ENCODE data around the gene CALD1. TPM values are rescaled to one million over a fixed set of nuclear protein-coding genes. Genes with fewer than 3 reads are reported as not detected.

Gene CALD1
- total RNA-seq, 1 donor from 2014 or later: 95.4 TPM

- no peaks in the 10 kb centered on the region for H3K27me3 Mint-ChIP-seq
- H3K9me3 Mint-ChIP-seq (ENCODE audit: low read depth): no peaks in the 10 kb centered on the region
- H3K27ac Mint-ChIP-seq: no peak overlapping the region
- TF ChIP-seq CTCF (IDR thresholded peaks at IDR 0.05; ENCODE audit: unreplicated experiment): no peak
- H3K36me3 Mint-ChIP-seq (ENCODE audit: insufficient read depth): no peaks in the 10 kb centered on the region
- no peak overlapping the region for H3K4me3 Mint-ChIP-seq (ENCODE audit: low read depth)
- no peak for DNase-seq (ENCODE audit: low spot score, unreplicated experiment)
- H3K4me1 Mint-ChIP-seq (ENCODE audit: low read depth): peaks cover 30% of the 10 kb centered on the region
These were observed 2.7 kb downstream of the CALD1 start for GRCh38 chr7:134782121-134782623.

GRCh38 chr7:134783294-134784069, 4.0 kb downstream of the CALD1 start:
- H3K4me1 Mint-ChIP-seq (ENCODE audit: low read depth): peaks cover 28% of the 10 kb centered on the region
- H3K27ac Mint-ChIP-seq: no peak overlapping the region
- no peaks in the 10 kb centered on the region for H3K36me3 Mint-ChIP-seq (ENCODE audit: insufficient read depth)
- no peak for TF ChIP-seq CTCF (IDR thresholded peaks at IDR 0.05; ENCODE audit: unreplicated experiment)
- no peaks in the 10 kb centered on the region for H3K9me3 Mint-ChIP-seq (ENCODE audit: low read depth)
- no peaks in the 10 kb centered on the region for H3K27me3 Mint-ChIP-seq
- no peak for DNase-seq (ENCODE audit: low spot score, unreplicated experiment)
- no peak overlapping the region for H3K4me3 Mint-ChIP-seq (ENCODE audit: low read depth)

GRCh38 chr7:134784251-134785049, 5.0 kb downstream of the CALD1 start:
- no peaks in the 10 kb centered on the region for H3K36me3 Mint-ChIP-seq (ENCODE audit: insufficient read depth)
- no peak for TF ChIP-seq CTCF (IDR thresholded peaks at IDR 0.05; ENCODE audit: unreplicated experiment)
- no peaks in the 10 kb centered on the region for H3K27me3 Mint-ChIP-seq
- DNase-seq (ENCODE audit: low spot score, unreplicated experiment): no peak
- H3K4me3 Mint-ChIP-seq (ENCODE audit: low read depth): no peak overlapping the region
- H3K9me3 Mint-ChIP-seq (ENCODE audit: low read depth): no peaks in the 10 kb centered on the region
- no peak overlapping the region for H3K27ac Mint-ChIP-seq
- H3K4me1 Mint-ChIP-seq (ENCODE audit: low read depth): peaks cover 22% of the 10 kb centered on the region

GRCh38 chr7:134785842-134786241, 6.4 kb downstream of the CALD1 start:
- H3K4me1 Mint-ChIP-seq (ENCODE audit: low read depth): peaks cover 14% of the 10 kb centered on the region
- H3K27me3 Mint-ChIP-seq: no peaks in the 10 kb centered on the region
- no peaks in the 10 kb centered on the region for H3K9me3 Mint-ChIP-seq (ENCODE audit: low read depth)

More at GRCh38 chr7:134785842-134786241, 6.4 kb downstream of the CALD1 start:
- no peak for TF ChIP-seq CTCF (IDR thresholded peaks at IDR 0.05; ENCODE audit: unreplicated experiment)
- H3K36me3 Mint-ChIP-seq (ENCODE audit: insufficient read depth): no peaks in the 10 kb centered on the region
- no peak overlapping the region for H3K4me3 Mint-ChIP-seq (ENCODE audit: low read depth)
- no peak overlapping the region for H3K27ac Mint-ChIP-seq
- DNase-seq (ENCODE audit: low spot score, unreplicated experiment): no peak

Measured in progenitor cell of endocrine pancreas (in vitro differentiated cells).